Measurements from ENCODE around the gene FRMD1.

The FRMD1 gene

GRCh38 chr6:168097621-168098430 is 18.8 kb upstream of the FRMD1 start:
- TF ChIP-seq CTCF (conservative IDR thresholded peaks at IDR 0.05) = no peak
- no peak overlapping the region for H3K27ac ChIP-seq

- no peak for TF ChIP-seq CTCF (conservative IDR thresholded peaks at IDR 0.05)
- no peak overlapping the region for H3K27ac ChIP-seq
Observed at GRCh38 chr6:168097221-168097620, 18.2 kb upstream of the FRMD1 start.

- no peak overlapping the region for H3K27ac ChIP-seq
- no peak for TF ChIP-seq CTCF (conservative IDR thresholded peaks at IDR 0.05)
Observed at GRCh38 chr6:168096271-168096764, 17.3 kb upstream of the FRMD1 start.

- no peak for TF ChIP-seq CTCF (conservative IDR thresholded peaks at IDR 0.05)
- H3K27ac ChIP-seq = no peak overlapping the region
Observed at GRCh38 chr6:168095716-168096250, 16.8 kb upstream of the FRMD1 start.

GRCh38 chr6:168095171-168095691 is 16.2 kb upstream of the FRMD1 start:
- TF ChIP-seq CTCF (conservative IDR thresholded peaks at IDR 0.05) = no peak
- no peak overlapping the region for H3K27ac ChIP-seq

GRCh38 chr6:168093634-168094033 is 14.6 kb upstream of the FRMD1 start:
- H3K27ac ChIP-seq = no peak overlapping the region
- TF ChIP-seq CTCF (conservative IDR thresholded peaks at IDR 0.05) = no peak

- H3K27ac ChIP-seq = no peak overlapping the region
- no peak for TF ChIP-seq CTCF (conservative IDR thresholded peaks at IDR 0.05)
Observed at GRCh38 chr6:168093071-168093505, 14.1 kb upstream of the FRMD1 start.

All from VCaP (cell line).